Measurements from ENCODE around the gene DPH2.

DNA sequence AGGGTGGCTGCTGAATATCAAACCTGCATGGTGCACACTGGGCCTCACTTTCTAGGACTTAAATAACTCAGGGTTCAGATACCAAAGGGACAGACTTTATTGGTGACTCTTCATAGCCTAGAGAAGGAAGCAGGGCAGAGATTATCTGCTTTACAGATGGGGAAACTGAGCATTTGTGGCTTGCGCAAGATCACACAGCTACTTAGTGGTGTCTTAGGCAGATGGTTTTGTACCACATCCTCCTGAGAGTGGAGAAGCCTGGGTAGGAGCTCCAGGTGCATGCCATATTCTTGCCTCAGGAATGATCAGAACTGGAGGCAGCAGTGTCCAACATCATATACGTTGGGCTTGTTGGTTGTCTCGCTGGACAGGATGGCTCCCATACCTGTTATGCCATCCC lies 6.8 kb upstream of the DPH2 start:
- TF ChIP-seq, protein P1, sequence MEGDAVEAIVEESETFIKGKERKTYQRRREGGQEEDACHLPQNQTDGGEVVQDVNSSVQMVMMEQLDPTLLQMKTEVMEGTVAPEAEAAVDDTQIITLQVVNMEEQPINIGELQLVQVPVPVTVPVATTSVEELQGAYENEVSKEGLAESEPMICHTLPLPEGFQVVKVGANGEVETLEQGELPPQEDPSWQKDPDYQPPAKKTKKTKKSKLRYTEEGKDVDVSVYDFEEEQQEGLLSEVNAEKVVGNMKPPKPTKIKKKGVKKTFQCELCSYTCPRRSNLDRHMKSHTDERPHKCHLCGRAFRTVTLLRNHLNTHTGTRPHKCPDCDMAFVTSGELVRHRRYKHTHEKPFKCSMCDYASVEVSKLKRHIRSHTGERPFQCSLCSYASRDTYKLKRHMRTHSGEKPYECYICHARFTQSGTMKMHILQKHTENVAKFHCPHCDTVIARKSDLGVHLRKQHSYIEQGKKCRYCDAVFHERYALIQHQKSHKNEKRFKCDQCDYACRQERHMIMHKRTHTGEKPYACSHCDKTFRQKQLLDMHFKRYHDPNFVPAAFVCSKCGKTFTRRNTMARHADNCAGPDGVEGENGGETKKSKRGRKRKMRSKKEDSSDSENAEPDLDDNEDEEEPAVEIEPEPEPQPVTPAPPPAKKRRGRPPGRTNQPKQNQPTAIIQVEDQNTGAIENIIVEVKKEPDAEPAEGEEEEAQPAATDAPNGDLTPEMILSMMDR (IDR thresholded peaks at IDR 0.05), result no peak
- TF ChIP-seq POLR2A (IDR thresholded peaks at IDR 0.05), result no peak

Data from thyroid gland (tissue), 4 donors.